ENCODE measurements around the gene FMO5. TPM values are rescaled to one million over a fixed set of nuclear protein-coding genes. Genes with fewer than 3 reads are reported as not detected.

Gene FMO5
- total and polyA plus RNA-seq, 4 donors, result 2.9 to 20.3 (median 7.2) TPM

DNA sequence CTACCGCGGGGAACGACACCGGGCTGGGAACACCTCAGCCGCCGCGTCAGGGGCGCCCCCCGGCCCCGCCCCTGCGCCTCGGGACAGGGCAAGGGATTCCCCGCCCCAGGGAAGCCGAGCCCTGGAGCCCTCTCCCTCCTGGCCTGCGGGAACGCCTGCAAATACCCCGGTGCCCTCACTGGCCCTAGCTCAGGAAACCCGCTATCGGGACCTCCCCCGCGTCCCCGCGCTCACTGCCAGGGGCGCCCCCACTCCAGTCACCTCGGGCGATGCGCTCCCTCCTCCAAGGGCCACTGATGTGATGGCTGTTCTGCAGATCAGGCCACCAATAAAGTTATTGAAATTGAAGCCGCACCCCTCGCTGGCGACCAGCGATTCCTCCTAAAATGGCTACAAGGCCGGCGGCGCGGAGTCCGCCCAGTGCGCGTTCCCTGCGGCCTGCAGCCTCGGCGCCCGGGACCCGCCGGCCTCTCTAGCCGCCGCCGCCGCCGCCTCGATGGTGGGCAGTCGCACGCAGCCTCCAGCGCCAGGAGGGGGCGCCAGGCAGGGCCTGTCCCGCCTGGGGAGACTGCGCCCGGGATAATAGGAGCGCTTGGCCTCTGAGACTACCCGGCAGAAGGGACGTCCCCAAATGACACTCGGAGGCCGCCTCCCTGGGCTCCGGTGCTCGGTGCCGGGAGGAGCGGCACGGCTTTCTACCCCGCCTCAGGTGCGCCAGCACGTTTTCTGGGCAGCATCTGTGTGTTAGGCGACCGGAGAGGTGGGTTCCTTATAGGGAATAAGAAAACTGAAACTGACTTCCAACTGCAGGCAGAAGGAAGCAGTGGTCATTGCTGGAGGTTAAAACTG, 52.7 kb downstream of the FMO5 start, which contains the start of gene PRKAB2:
TSS of gene PRKAB2 (minus strand) at position 303 of the 849 bp plus-strand sequence. CDS start 326 bp downstream, outside the sequence.
- intact Hi-C loops (cut with DNase I), result loop anchor here (1.0 to 2.0 kb wide), 2 partner anchors 70 kb away; partner anchors contain the start of gene CHD1L (in 2 of the 2)
- peak; percentile 99 for ATAC-seq (ENCODE audit: low FRiP score)
- Histone ChIP-seq H3K4me1 (ENCODE audit: control insufficient read depth in 1 of 2, insufficient read depth in 2 of 2, low read length in 2 of 2) (peaks cover 2% of the 10 kb centered on the region in 2 donors), H3K9me3 (ENCODE audit: control insufficient read depth, low read length) (no peaks in the 10 kb centered on the region), H3K36me3 (ENCODE audit: control insufficient read depth in 1 of 2, insufficient read depth in 2 of 2, low read length in 1 of 2) (no peaks in the 10 kb centered on the region), H3K27ac (ENCODE audit: low read depth in 1 of 2, low read length in 2 of 2) (peak within 1 kb of the TSS; percentile 38 to 70), H3K4me3 (ENCODE audit: low read length in 2 of 2) (peak within 1 kb of the TSS; percentile 91), H3K27me3 (ENCODE audit: control insufficient read depth in 1 of 2, insufficient read depth in 2 of 2, low read length in 1 of 2) (no peaks in the 10 kb centered on the region)
- WGBS, 2 donors, result 0% methylated on average over 60 to 72 of the region's 72 CpGs
- peak; percentile 98 to 99 for DNase-seq

DNA sequence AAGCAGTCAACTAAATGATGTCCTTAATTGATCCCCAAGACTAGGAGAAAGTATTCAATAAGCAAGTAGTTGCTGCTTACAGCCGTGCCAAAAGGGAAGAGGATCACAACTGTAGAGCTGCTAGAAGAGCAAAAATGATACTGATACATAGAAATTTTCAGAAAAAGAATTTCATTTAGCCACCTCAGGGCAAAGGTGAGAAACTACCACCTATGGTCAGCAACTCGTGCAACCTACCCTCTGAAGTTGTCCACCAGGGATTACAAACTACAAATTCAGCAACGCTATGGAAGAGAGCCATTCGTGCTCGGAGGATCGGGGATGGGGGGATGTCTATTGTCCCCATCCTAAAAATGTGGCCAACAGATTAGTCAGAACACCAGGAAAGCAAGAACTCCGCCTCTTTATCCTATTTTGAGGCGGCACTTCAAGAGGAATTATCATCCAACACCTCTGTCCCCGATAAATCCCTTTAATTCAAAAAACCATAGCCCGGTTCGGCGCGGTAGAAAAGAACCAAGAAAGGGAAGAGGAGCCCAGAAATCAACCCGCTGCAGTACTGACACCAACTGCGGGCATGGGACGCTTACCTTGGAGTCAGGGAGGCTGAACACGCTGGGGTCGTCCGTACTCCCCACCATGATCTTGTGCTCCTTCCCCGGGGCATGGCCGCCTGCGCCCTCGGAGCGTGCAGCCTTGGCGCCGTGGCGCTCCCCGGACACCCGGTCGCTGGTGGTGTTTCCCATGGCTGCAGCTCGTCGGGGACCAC, 53.6 kb downstream of the FMO5 start:
- ATAC-seq (ENCODE audit: low FRiP score) (no peak), DNase-seq (no peak)
- intact Hi-C loops (cut with DNase I), result loop anchor here (1.0 to 2.0 kb wide), 2 partner anchors 71 kb away; partner anchors contain the start of gene CHD1L (in 2 of the 2)
- no peaks in the 10 kb centered on the region for H3K36me3 ChIP-seq (ENCODE audit: control insufficient read depth in 1 of 2, insufficient read depth in 2 of 2, low read length in 1 of 2)
- no peaks in the 10 kb centered on the region for H3K9me3 ChIP-seq (ENCODE audit: control insufficient read depth, low read length)
- no peaks in the 10 kb centered on the region for H3K27me3 ChIP-seq (ENCODE audit: control insufficient read depth in 1 of 2, insufficient read depth in 2 of 2, low read length in 1 of 2)
- peak overlapping the region; percentile 91 for H3K4me3 ChIP-seq (ENCODE audit: low read length in 2 of 2)
- H3K27ac ChIP-seq (ENCODE audit: low read depth in 1 of 2, low read length in 2 of 2), result peak overlapping the region in 1 of 2 donors; percentile 67
- 0% methylated on average over 32 of the region's 32 CpGs for WGBS, 2 donors
- peaks cover 2 to 6% of the 10 kb centered on the region in 2 donors for H3K4me1 ChIP-seq (ENCODE audit: control insufficient read depth in 1 of 2, insufficient read depth in 2 of 2, low read length in 2 of 2)

DNA sequence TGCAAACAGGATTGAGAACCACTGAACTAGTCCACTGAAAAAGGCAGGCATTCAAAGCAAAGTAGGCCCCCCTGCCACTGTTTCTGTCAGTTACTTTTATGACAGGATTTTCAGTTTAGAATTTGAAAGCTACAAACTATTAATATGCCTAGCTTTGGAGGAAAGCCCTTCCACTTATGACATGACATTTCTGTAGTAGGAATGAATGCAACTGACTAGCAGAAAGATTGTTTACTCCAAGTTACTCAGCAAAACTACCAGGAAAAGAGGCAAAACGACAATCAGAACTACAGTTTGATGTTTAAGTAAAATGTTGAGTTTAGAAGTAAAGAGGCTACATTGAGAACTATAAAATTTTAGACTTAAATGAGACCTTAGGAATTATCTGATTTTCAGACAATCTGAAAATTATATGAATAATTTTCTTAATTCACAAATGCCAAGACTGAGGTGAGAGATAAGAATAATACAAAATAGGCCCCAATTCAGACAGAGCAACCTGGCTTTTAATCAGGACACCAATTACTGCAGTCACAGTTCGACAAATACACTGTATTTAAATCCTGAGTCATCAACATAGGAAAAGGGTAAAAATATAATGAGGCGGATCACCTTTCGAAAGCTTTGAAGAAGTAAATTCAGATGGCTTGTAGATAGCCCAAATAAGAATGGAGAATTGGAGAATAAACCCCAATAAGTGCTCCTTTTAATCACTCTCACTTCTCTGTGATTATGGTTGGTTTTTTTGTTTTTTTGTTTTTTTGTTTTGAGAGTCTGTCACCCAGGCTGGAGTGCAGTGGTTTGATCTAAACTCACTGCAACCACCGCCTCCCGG, 55.1 kb downstream of the FMO5 start:
- Histone ChIP-seq H3K9me3 (ENCODE audit: control insufficient read depth, low read length) (no peaks in the 10 kb centered on the region), H3K27ac (ENCODE audit: low read depth in 1 of 2, low read length in 2 of 2) (no peak overlapping the region), H3K36me3 (ENCODE audit: control insufficient read depth in 1 of 2, insufficient read depth in 2 of 2, low read length in 1 of 2) (no peaks in the 10 kb centered on the region), H3K4me1 (ENCODE audit: control insufficient read depth in 1 of 2, insufficient read depth in 2 of 2, low read length in 2 of 2) (peaks cover 2 to 6% of the 10 kb centered on the region in 2 donors), H3K4me3 (ENCODE audit: low read length in 2 of 2) (no peak overlapping the region), H3K27me3 (ENCODE audit: control insufficient read depth in 1 of 2, insufficient read depth in 2 of 2, low read length in 1 of 2) (no peaks in the 10 kb centered on the region)
- WGBS, 2 donors, result 71 to 76% methylated on average over 6 of the region's 6 CpGs
- intact Hi-C loops (cut with DNase I), result no loop called here
- no peak for ATAC-seq (ENCODE audit: low FRiP score)
- DNase-seq, result no peak

DNA sequence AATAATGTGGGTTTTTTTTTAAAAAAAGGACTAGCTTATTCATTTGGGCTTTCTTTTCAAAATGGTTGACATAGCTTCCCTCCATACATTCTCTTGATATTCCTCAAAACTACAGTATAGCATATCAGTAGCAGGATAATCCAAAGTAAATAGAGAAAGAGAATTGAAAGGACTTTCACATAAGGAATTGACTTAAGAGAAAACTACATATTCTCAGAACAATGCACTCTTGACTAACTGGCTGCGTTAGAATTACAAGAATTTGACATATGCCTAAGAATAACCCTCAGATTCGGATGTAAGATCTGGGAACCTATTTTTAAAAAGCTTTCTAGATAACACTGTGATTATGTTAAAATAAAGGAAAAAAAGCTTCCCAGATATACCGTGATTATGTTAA, 56.0 kb downstream of the FMO5 start:
- Histone ChIP-seq H3K36me3 (ENCODE audit: control insufficient read depth in 1 of 2, insufficient read depth in 2 of 2, low read length in 1 of 2) (no peaks in the 10 kb centered on the region), H3K27ac (ENCODE audit: low read depth in 1 of 2, low read length in 2 of 2) (no peak overlapping the region), H3K4me1 (ENCODE audit: control insufficient read depth in 1 of 2, insufficient read depth in 2 of 2, low read length in 2 of 2) (peaks cover 2 to 6% of the 10 kb centered on the region in 2 donors), H3K9me3 (ENCODE audit: control insufficient read depth, low read length) (no peaks in the 10 kb centered on the region), H3K4me3 (ENCODE audit: low read length in 2 of 2) (no peak overlapping the region), H3K27me3 (ENCODE audit: control insufficient read depth in 1 of 2, insufficient read depth in 2 of 2, low read length in 1 of 2) (no peaks in the 10 kb centered on the region)
- WGBS, 2 donors, result 11 to 22% methylated on average over 3 of the region's 3 CpGs
- intact Hi-C loops (cut with DNase I), result no loop called here
- no peak for ATAC-seq (ENCODE audit: low FRiP score)
- DNase-seq, result no peak

DNA sequence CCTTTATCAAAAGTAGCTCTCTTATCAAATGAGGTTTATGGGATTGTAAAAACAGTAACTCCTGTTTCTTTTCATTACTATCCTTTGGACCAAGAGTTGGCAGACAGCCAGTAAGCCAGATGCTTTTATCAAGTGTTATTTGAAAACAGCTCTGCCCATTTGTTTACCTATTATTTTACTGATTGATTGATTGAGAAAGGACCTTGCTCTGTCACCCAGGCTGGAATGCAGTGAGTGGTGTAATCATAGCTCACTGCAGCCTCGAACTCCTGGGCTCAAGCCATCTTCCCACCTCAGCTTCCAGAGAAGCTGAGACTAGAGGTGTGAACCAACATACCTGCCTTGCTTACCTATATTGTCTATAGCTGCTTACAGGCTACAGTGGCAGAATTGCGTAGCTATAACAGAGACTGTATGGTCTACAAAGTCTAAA, 56.5 kb downstream of the FMO5 start:
- H3K4me3 ChIP-seq (ENCODE audit: low read length in 2 of 2), result no peak overlapping the region
- ATAC-seq (ENCODE audit: low FRiP score) (no peak), DNase-seq (no peak)
- H3K27ac ChIP-seq (ENCODE audit: low read depth in 1 of 2, low read length in 2 of 2), result no peak overlapping the region
- no peaks in the 10 kb centered on the region for H3K27me3 ChIP-seq (ENCODE audit: control insufficient read depth in 1 of 2, insufficient read depth in 2 of 2, low read length in 1 of 2)
- WGBS, 2 donors, result 58 to 67% methylated on average over 2 of the region's 2 CpGs
- intact Hi-C loops (cut with DNase I), result no loop called here
- H3K9me3 ChIP-seq (ENCODE audit: control insufficient read depth, low read length), result no peaks in the 10 kb centered on the region
- H3K4me1 ChIP-seq (ENCODE audit: control insufficient read depth in 1 of 2, insufficient read depth in 2 of 2, low read length in 2 of 2), result peaks cover 2 to 6% of the 10 kb centered on the region in 2 donors
- H3K36me3 ChIP-seq (ENCODE audit: control insufficient read depth in 1 of 2, insufficient read depth in 2 of 2, low read length in 1 of 2), result no peaks in the 10 kb centered on the region

DNA sequence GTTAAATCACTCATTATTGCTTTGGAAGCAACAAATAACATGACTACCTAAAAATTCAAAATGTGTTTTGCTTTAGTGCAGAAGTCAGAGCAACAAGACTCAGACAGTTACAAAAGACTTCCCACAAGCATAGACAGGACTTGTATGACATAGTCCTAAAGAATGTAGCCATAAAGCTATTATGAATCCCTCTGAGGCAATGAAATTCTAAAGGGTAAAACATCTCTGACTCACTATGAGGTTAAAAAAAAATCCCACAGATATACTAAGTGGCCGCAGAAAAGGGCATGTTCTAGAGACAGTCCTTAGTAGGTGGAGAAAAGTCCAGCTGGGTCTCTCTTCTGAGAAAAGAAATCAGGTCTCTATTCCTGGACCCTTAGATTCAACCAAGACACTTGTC, 57.8 kb downstream of the FMO5 start:
- Histone ChIP-seq H3K27ac (ENCODE audit: low read depth in 1 of 2, low read length in 2 of 2) (no peak overlapping the region), H3K27me3 (ENCODE audit: control insufficient read depth in 1 of 2, insufficient read depth in 2 of 2, low read length in 1 of 2) (no peaks in the 10 kb centered on the region), H3K4me1 (ENCODE audit: control insufficient read depth in 1 of 2, insufficient read depth in 2 of 2, low read length in 2 of 2) (peaks cover 2 to 6% of the 10 kb centered on the region in 2 donors), H3K9me3 (ENCODE audit: control insufficient read depth, low read length) (no peaks in the 10 kb centered on the region), H3K4me3 (ENCODE audit: low read length in 2 of 2) (no peak overlapping the region), H3K36me3 (ENCODE audit: control insufficient read depth in 1 of 2, insufficient read depth in 2 of 2, low read length in 1 of 2) (no peaks in the 10 kb centered on the region)
- WGBS, 2 donors, result 48 to 52% methylated on average over 1 of the region's 1 CpG
- DNase-seq (no peak), ATAC-seq (ENCODE audit: low FRiP score) (no peak)
- intact Hi-C loops (cut with DNase I), result no loop called here

DNA sequence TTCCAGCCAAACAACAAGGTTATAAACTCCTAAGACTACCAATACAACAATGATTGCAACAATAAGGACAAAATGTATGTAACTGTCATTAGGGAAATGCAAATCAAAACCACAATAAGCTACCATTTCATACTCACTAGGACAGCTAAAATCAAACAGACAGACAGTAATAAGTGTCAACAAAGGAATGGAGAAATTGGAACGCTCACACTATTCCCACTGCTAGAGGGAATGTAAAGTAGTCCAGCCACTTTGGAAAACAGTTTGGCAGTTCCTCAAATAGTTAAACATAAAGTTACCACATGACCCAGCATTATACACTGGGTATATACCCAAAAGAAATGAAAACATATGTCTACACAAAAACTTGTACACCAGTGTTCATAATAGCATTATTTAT, 62.1 kb downstream of the FMO5 start:
- Histone ChIP-seq H3K4me3 (ENCODE audit: low read length in 2 of 2) (no peak overlapping the region), H3K9me3 (ENCODE audit: control insufficient read depth, low read length) (no peaks in the 10 kb centered on the region), H3K36me3 (ENCODE audit: control insufficient read depth in 1 of 2, insufficient read depth in 2 of 2, low read length in 1 of 2) (peaks cover 6% of the 10 kb centered on the region in 2 donors), H3K27me3 (ENCODE audit: control insufficient read depth in 1 of 2, insufficient read depth in 2 of 2, low read length in 1 of 2) (no peaks in the 10 kb centered on the region), H3K4me1 (ENCODE audit: control insufficient read depth in 1 of 2, insufficient read depth in 2 of 2, low read length in 2 of 2) (peaks cover 0 to 6% of the 10 kb centered on the region in 2 donors), H3K27ac (ENCODE audit: low read depth in 1 of 2, low read length in 2 of 2) (no peak overlapping the region)
- no peak for DNase-seq
- intact Hi-C loops (cut with DNase I), result no loop called here
- WGBS, 2 donors, result 97 to 98% methylated on average over 1 of the region's 1 CpG
- no peak for ATAC-seq (ENCODE audit: low FRiP score)

DNA sequence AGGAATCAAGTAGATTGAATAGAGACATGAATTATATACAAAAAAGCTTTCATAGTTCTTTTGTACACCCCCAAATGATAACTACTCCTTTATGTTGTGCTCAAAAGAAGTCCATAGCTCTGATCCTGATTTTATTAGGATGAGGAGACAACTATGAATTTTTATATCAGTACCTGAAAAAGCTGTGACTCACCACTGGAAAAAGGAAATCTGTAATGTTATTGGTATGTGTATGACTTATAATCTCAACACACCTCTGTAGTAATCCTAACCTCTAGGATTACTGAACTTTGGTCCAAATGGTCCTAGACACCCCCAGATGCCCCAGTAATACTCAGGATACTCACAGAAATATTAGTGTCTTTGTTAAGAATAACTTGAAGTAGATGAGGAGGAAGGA, 63.0 kb downstream of the FMO5 start:
- ATAC-seq (ENCODE audit: low FRiP score) (no peak), DNase-seq (no peak)
- Histone ChIP-seq H3K27ac (ENCODE audit: low read depth in 1 of 2, low read length in 2 of 2) (no peak overlapping the region), H3K4me3 (ENCODE audit: low read length in 2 of 2) (no peak overlapping the region), H3K4me1 (ENCODE audit: control insufficient read depth in 1 of 2, insufficient read depth in 2 of 2, low read length in 2 of 2) (peaks cover 0 to under 1% of the 10 kb centered on the region in 2 donors), H3K36me3 (ENCODE audit: control insufficient read depth in 1 of 2, insufficient read depth in 2 of 2, low read length in 1 of 2) (peaks cover 6 to 11% of the 10 kb centered on the region in 2 donors), H3K27me3 (ENCODE audit: control insufficient read depth in 1 of 2, insufficient read depth in 2 of 2, low read length in 1 of 2) (no peaks in the 10 kb centered on the region), H3K9me3 (ENCODE audit: control insufficient read depth, low read length) (no peaks in the 10 kb centered on the region)
- intact Hi-C loops (cut with DNase I), result no loop called here
